Activated CD4-positive, alpha-beta memory T cell treated with anti-CD3 and anti-CD28 coated beads, Interleukin-2, amount 10 ng/mL, durations not matched to agents 7 days and 5 days (primary cell): ENCODE measurements around the gene PRR13. TPM values are rescaled to one million over a fixed set of nuclear protein-coding genes. Genes with fewer than 3 reads are reported as not detected.
"Not testable (repeated sequence)": the region's sequence is repeated elsewhere in the genome, so short reads cannot be mapped to it uniquely, and the experiment has no call there.

Experiments
- CTCF ChIA-PET: fragments of 350-600 bp; sonication (Branson Sonifier 250); formaldehyde crosslinking; loops from one replicate; lab custom pipeline; 2021; ENCODE audit warnings: antibody characterized with exemption, inconsistent platforms; lab: Charles Lee
- POLR2A ChIA-PET: fragments of 350-600 bp; sonication (Branson Sonifier 250); formaldehyde crosslinking; loops from one replicate; lab custom pipeline; 2021; ENCODE audit warnings: antibody characterized with exemption; lab: Charles Lee
- DNase-seq: peaks from one replicate; pipeline ENCODE4 v3.0.0-alpha.2; 2020
- H3K27ac Mint-ChIP-seq: one replicate; pipeline ENCODE4 v1.8.0; 2021; ENCODE audit warnings: mild to moderate bottlenecking, mixed read lengths
- H3K27me3 Mint-ChIP-seq: one replicate; pipeline ENCODE4 v1.8.0; 2021; ENCODE audit warnings: mixed read lengths
- H3K36me3 Mint-ChIP-seq: one replicate; pipeline ENCODE4 v1.8.0; 2021; ENCODE audit warnings: low read depth, mixed read lengths
- H3K4me1 Mint-ChIP-seq: one replicate; pipeline ENCODE4 v1.8.0; 2021; ENCODE audit warnings: mixed read lengths
- H3K4me3 Mint-ChIP-seq: one replicate; pipeline ENCODE4 v1.8.0; 2021; ENCODE audit warnings: mild to moderate bottlenecking, mixed read lengths
- H3K9me3 Mint-ChIP-seq: one replicate; pipeline ENCODE4 v1.8.0; 2021; ENCODE audit warnings: mixed read lengths
- total RNA-seq, 2 experiments: library from RNA; stranded (reverse); gene quantifications; one replicate each; pipeline ENCODE4 v1.2.3, GENCODE V29; 2021

Gene PRR13, protein sequence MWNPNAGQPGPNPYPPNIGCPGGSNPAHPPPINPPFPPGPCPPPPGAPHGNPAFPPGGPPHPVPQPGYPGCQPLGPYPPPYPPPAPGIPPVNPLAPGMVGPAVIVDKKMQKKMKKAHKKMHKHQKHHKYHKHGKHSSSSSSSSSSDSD
- total RNA-seq = 100 to 1,000 TPM; 242 to 246 TPM

DNA sequence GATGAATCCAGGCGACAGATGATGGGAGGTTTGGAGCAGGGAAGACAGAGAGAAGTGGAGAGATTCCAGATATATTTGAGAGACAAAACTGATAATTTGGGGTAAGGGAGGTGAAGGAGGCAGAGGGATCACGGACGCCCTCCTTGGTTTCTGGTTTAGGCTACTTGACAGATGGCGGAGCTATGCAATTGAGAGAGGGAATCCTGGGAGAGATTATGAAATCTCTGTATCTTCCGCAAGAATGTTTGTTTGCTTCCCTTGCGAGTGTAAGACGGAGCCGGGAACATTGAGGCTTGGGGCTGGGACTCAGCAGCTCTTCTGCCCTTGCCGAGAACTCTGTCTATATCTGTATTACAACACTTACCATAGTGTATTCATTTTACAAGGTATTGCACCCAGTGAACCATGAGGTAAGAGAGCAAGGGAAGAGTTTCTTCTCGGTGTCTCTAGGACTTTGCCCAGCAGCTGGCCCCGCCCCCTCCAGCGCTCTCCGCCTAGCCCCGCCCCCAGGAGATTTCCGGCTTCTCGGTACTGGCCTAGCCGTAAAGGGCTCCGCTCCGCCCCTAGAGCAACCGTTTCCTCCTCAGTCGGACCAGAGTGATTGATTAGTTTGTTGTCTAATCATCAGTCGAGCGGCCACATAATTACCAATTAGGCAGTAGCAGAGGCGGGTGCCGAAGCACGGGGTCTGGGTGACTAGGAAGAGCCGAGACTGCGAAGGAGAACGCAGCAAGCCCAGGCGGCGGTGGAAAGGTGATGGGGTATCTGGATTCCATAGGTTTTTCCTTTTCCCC lies at the start of gene PRR13:
PRR13 (plus strand) TSS at position 695 of the 794 bp plus-strand sequence. CDS start 981 bp downstream, outside the sequence.
- CTCF ChIA-PET = interaction anchor here (0.9 to 1.9 kb wide), 6 partner anchors 20 to 120 kb away, joined by 3 to 11 read pairs (median 7); partner anchors contain the start of gene AAAS
- Mint-ChIP-seq H3K36me3 (peaks cover 37% of the 10 kb centered on the region), H3K4me1 (peaks cover 43% of the 10 kb centered on the region), H3K4me3 (peak within 1 kb of the TSS; percentile 90), H3K27ac (peak within 1 kb of the TSS; percentile 88), H3K9me3 (no peaks in the 10 kb centered on the region), H3K27me3 (no peaks in the 10 kb centered on the region)
- DNase-seq = peak; percentile 99
- POLR2A ChIA-PET = interaction anchor here (0.5 to 2.4 kb wide), 19 partner anchors 9 to 260 kb away, joined by 3 to 12 read pairs (median 3); partner anchors contain the start of genes AAAS, CSAD, MAP3K12 and TARBP2

DNA sequence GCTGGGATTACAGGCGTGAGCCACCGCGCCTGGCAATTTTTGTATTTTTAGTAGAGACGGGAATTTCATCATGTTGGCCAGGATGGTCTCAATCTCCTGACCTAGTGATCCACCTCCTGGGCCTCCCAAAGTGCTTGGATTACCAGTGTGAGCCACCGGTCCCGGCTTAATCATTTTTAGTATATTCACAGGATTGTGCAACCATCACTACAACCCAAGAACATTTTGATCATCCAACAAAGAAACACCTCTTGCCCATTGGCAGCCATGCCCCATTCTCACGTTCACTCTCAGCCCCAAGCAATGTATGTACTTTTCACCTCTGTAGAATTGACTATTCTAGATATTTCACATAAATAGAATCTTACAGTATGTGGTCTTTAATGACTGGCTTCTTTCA lies 41.6 kb upstream of the PRR13 start:
- DNase-seq = no peak
- Mint-ChIP-seq H3K4me3 (no peak overlapping the region), H3K27me3 (no peaks in the 10 kb centered on the region), H3K4me1 (peaks cover 7% of the 10 kb centered on the region), H3K9me3 (no peaks in the 10 kb centered on the region), H3K27ac (no peak overlapping the region), H3K36me3 (peaks cover 22% of the 10 kb centered on the region)
- CTCF ChIA-PET = interaction anchor here (1.0 to 1.2 kb wide), 2 partner anchors 48 to 79 kb away, joined by 3 to 7 read pairs; partner anchors contain the start of gene AAAS
- POLR2A ChIA-PET = no interaction called here

DNA sequence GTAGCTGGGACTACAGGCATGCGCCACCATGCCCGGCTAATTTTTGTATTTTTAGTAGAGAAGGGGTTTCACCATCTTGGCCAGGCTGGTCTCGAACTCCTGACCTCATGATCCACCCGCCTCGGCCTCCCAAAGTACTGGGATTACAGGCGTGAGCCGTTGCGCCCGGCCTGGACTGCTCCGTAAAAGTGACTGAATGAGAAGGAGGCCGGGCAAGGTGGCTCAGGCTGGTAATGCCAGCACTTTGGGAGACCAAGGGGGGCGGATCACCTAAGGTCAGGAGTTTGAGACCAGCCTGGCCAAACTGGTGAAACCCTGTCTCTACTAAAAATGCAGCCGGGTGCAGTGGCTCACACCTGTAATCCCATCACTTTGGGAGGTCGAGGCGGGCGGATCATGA lies 39.2 kb upstream of the PRR13 start:
- DNase-seq, H3K4me1 Mint-ChIP-seq, H3K27ac Mint-ChIP-seq, H3K4me3 Mint-ChIP-seq, POLR2A ChIA-PET, H3K27me3 Mint-ChIP-seq, H3K9me3 Mint-ChIP-seq: not testable (repeated sequence)
- CTCF ChIA-PET = interaction anchor here (0.9 kb wide), 1 partner anchor 50 kb away, joined by 3 read pairs; no protein-coding TSS in a partner anchor
- peaks cover 30% of the 10 kb centered on the region for H3K36me3 Mint-ChIP-seq

DNA sequence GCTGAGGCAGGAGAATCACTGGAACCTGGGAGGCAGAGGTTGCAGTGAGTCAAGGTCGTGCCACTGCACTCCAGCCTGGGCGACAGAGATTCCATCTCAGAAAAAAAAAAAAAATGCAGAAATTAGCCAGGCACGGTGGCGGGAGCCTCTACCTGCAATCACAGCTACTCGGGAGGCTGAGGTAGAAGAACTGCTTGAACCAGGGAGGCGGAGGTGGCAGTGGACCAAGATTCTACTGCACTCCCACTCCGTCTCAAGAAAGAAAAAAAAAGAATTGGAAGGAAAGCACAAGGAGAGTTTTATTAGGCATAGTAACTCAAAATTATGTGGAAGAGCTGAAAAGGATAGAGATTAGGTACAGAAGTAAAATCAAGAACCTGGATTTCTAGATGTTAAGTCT lies 38.7 kb upstream of the PRR13 start:
- H3K27me3 Mint-ChIP-seq = no peaks in the 10 kb centered on the region
- H3K4me3 Mint-ChIP-seq = no peak overlapping the region
- H3K36me3 Mint-ChIP-seq = peaks cover 30% of the 10 kb centered on the region
- POLR2A ChIA-PET = no interaction called here
- CTCF ChIA-PET = interaction anchor here (0.9 kb wide), 1 partner anchor 37 kb away, joined by 3 read pairs; no protein-coding TSS in a partner anchor
- peaks cover 3% of the 10 kb centered on the region for H3K4me1 Mint-ChIP-seq
- no peaks in the 10 kb centered on the region for H3K9me3 Mint-ChIP-seq
- DNase-seq = no peak
- no peak overlapping the region for H3K27ac Mint-ChIP-seq

DNA sequence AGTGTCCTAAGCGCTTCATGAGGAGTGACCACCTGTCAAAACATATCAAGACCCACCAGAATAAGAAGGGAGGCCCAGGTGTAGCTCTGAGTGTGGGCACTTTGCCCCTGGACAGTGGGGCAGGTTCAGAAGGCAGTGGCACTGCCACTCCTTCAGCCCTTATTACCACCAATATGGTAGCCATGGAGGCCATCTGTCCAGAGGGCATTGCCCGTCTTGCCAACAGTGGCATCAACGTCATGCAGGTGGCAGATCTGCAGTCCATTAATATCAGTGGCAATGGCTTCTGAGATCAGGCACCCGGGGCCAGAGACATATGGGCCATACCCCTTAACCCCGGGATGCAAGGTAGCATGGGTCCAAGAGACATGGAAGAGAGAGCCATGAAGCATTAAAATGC lies 30.6 kb upstream of the PRR13 start:
- Mint-ChIP-seq H3K4me3 (no peak overlapping the region), H3K27me3 (no peaks in the 10 kb centered on the region), H3K9me3 (no peaks in the 10 kb centered on the region), H3K4me1 (peaks cover 18% of the 10 kb centered on the region), H3K27ac (no peak overlapping the region), H3K36me3 (peaks cover 55% of the 10 kb centered on the region)
- no peak for DNase-seq
- CTCF ChIA-PET = interaction anchor here (0.6 to 2.7 kb wide), 5 partner anchors 8 to 87 kb away, joined by 3 to 13 read pairs (median 4); no protein-coding TSS in a partner anchor
- POLR2A ChIA-PET = no interaction called here

- Mint-ChIP-seq H3K4me1 (peaks cover 21% of the 10 kb centered on the region), H3K27me3 (no peaks in the 10 kb centered on the region), H3K36me3 (peaks cover 45% of the 10 kb centered on the region), H3K9me3 (no peaks in the 10 kb centered on the region), H3K4me3 (peak overlapping the region; percentile 44), H3K27ac (peak overlapping the region; percentile 61)
- POLR2A ChIA-PET = interaction anchor here (0.7 to 2.5 kb wide), 3 partner anchors 34 to 62 kb away, joined by 3 to 13 read pairs (median 3); partner anchors contain the start of gene SP1
- CTCF ChIA-PET = interaction anchor here (0.7 to 2.1 kb wide), 4 partner anchors 9 to 92 kb away, joined by 3 to 8 read pairs (median 6); partner anchors contain the start of gene AAAS
- DNase-seq = no peak
These were observed 27.9 kb upstream of the PRR13 start for GRCh38 chr12:53413485-53414204.

DNA sequence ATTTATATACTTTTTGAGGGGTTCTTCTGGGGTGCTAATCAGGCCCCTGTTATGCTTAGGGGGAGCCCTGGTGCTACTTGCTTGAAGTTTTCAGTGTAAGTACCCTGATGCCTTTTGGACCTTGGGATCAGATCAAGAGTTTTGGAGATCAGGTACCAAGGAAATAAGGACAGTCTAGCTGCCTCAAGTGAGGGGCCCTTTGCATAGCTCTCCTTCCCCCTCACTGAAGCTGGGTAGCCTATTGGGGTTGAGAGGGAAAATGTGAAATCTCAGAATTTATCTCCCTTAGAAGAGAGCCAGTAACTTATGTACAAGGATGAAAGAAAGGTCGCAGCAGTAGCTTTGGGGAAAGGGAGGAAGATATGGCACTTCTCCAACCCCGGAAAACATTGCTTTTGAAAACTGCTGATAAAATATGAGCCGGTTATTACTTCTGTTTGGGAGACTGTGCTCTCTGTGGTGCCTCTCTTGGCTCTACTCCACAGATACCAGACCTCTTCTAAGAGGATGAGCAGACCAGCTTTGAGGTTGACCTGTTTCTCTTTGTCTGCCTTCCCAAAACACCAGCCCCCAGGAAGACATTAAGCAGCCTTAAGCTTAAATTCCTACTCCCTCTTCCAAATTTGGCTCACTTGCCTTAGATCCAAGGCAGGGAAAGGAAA lies 26.6 kb upstream of the PRR13 start:
- Mint-ChIP-seq H3K4me3 (no peak overlapping the region), H3K9me3 (no peaks in the 10 kb centered on the region), H3K4me1 (peaks cover 30% of the 10 kb centered on the region), H3K27ac (no peak overlapping the region), H3K36me3 (peaks cover 39% of the 10 kb centered on the region), H3K27me3 (peaks cover 4% of the 10 kb centered on the region)
- CTCF ChIA-PET = interaction anchor here (0.9 to 2.1 kb wide), 3 partner anchors 34 to 63 kb away, joined by 3 to 8 read pairs (median 3); no protein-coding TSS in a partner anchor
- POLR2A ChIA-PET = interaction anchor here (1.4 to 2.5 kb wide), 2 partner anchors 35 to 69 kb away, joined by 3 to 13 read pairs; partner anchors contain the start of gene SP1
- no peak for DNase-seq

DNA sequence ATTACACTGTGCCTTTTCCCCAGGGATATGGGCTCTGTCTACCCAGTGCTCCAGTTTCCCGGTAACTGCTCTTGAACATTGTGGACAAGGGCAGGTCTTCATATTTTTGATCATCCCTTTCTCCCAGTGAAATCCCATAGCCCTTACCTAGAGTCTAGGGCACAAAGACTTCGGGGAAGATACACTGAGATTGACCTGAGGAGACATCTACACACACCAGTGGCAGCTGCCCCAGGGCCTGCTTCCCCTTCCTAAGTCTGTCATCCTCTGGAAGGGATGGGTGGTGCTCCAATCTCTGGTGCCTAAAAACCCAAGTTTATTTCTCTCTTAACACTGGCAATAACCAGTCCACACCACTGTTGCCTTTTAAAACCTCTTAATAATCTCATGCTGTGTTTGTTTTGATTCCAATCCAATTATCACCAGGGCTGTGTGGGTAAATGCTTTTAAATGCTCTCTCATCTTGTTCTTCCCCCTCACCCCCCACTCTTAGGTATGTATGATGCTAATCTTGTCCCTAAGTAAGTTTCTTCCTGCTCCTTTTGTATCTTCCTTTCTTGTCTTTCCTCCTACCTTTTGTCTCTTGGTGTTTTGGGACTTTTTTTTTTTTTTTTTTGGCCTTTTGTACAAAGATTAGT lies 25.7 kb upstream of the PRR13 start:
- Mint-ChIP-seq H3K4me1 (peaks cover 34% of the 10 kb centered on the region), H3K36me3 (peaks cover 31% of the 10 kb centered on the region)
- not testable (repeated sequence) for DNase-seq, H3K4me3 Mint-ChIP-seq, H3K9me3 Mint-ChIP-seq, H3K27me3 Mint-ChIP-seq, H3K27ac Mint-ChIP-seq
- CTCF ChIA-PET = interaction anchor here (0.7 to 2.1 kb wide), 4 partner anchors 61 to 71 kb away, joined by 3 to 8 read pairs (median 3); no protein-coding TSS in a partner anchor
- POLR2A ChIA-PET = interaction anchor here (1.4 to 2.5 kb wide), 2 partner anchors 36 to 70 kb away, joined by 3 to 13 read pairs; partner anchors contain the start of gene SP1

GRCh38 chr12:53417291-53417816 lies 24.2 kb upstream of the PRR13 start:
- POLR2A ChIA-PET = interaction anchor here (1.2 to 2.7 kb wide), 4 partner anchors 12 to 64 kb away, joined by 3 to 10 read pairs (median 6); partner anchors contain the start of gene SP1
- Mint-ChIP-seq H3K4me1 (peaks cover 33% of the 10 kb centered on the region), H3K36me3 (peaks cover 16% of the 10 kb centered on the region)
- CTCF ChIA-PET = interaction anchor here (0.6 to 1.9 kb wide), 5 partner anchors 65 to 239 kb away, joined by 3 to 13 read pairs (median 5); partner anchors contain the start of gene AAAS
- H3K27ac Mint-ChIP-seq, H3K4me3 Mint-ChIP-seq, H3K27me3 Mint-ChIP-seq, DNase-seq, H3K9me3 Mint-ChIP-seq: not testable (repeated sequence)

- Mint-ChIP-seq H3K4me3 (no peak overlapping the region), H3K36me3 (peaks cover 12% of the 10 kb centered on the region), H3K9me3 (no peaks in the 10 kb centered on the region), H3K27ac (no peak overlapping the region), H3K27me3 (peaks cover 4% of the 10 kb centered on the region), H3K4me1 (peaks cover 25% of the 10 kb centered on the region)
- ChIA-PET POLR2A (interaction anchor here (1.2 to 2.7 kb wide), 4 partner anchors 12 to 65 kb away, joined by 3 to 10 read pairs (median 6); partner anchors contain the start of gene SP1), CTCF (interaction anchor here (0.6 to 1.9 kb wide), 8 partner anchors 8 to 97 kb away, joined by 3 to 13 read pairs (median 4); partner anchors contain the start of gene AAAS)
- no peak for DNase-seq
These were observed 23.3 kb upstream of the PRR13 start for GRCh38 chr12:53418221-53418620.

- POLR2A ChIA-PET = interaction anchor here (1.9 kb wide), 1 partner anchor 38 kb away, joined by 12 read pairs; no protein-coding TSS in a partner anchor
- Mint-ChIP-seq H3K36me3 (peaks cover 7% of the 10 kb centered on the region), H3K27me3 (peaks cover 4% of the 10 kb centered on the region), H3K9me3 (no peaks in the 10 kb centered on the region), H3K4me1 (peaks cover 23% of the 10 kb centered on the region), H3K27ac (no peak overlapping the region), H3K4me3 (no peak overlapping the region)
- CTCF ChIA-PET = interaction anchor here (0.9 to 7.8 kb wide), 2 partner anchors 8 to 65 kb away, joined by 3 to 138 read pairs; no protein-coding TSS in a partner anchor
- no peak for DNase-seq
These were observed 21.8 kb upstream of the PRR13 start for GRCh38 chr12:53419756-53420155.
